Endothelial cell of coronary artery (primary cell): ENCODE results near the gene MFSD8. TPM values are rescaled to one million over a fixed set of nuclear protein-coding genes. Genes with fewer than 3 reads are reported as not detected.

Experiments
- total RNA-seq: library from RNA; depleted of rRNA; stranded (reverse); fragments of >200 nt; gene quantifications from 2 replicates; pipeline ENCODE4 v1.2.3, GENCODE V29; 2014

Gene MFSD8, protein sequence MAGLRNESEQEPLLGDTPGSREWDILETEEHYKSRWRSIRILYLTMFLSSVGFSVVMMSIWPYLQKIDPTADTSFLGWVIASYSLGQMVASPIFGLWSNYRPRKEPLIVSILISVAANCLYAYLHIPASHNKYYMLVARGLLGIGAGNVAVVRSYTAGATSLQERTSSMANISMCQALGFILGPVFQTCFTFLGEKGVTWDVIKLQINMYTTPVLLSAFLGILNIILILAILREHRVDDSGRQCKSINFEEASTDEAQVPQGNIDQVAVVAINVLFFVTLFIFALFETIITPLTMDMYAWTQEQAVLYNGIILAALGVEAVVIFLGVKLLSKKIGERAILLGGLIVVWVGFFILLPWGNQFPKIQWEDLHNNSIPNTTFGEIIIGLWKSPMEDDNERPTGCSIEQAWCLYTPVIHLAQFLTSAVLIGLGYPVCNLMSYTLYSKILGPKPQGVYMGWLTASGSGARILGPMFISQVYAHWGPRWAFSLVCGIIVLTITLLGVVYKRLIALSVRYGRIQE
- 12.1 and 13.8 TPM in 2 replicates for total RNA-seq

DNA sequence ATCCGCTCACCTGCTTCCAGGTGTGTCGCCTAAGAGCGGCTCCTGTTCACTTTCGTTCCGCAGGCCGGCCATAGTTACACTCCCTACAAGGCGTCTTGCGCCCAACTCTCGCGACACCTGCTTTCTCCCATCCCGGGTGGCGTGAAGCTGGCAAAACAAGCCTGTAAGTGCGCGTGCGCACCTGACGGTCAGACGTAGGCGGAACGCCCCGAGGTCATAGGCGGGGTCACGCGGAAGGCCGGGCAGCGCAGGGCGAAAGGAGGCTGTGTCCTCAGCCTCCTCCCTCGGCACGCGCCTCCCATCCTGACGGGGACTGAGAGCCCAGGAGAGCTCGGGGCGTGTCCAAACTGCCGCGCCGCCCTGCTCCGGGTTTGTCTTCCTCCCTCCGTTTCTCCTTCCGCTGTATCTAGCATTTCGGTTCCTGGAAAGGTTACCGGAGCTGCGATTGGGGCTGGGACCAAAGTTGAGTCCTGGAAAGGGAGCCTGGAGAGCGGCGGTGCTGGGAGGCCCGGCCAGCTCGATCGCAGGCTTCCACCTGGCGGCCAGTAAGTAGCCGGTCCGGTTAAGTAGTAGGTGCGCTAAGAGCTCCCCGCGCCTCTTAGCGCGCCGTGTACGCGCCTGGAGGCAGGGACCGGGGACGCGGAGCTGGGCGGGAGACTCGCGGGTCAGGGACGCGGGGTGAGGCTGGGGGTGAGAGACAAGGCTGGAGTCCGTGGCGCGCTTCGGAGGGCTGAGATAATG, at the start of gene MFSD8, which contains the start of gene ABHD18:
Gene MFSD8 (minus strand): TSS at position 112 of the 741 bp plus-strand sequence. CDS start 40 bp downstream, at position 72.
Gene ABHD18 (plus strand): TSS at position 345 of the 741 bp plus-strand sequence. CDS start 17,550 bp downstream, outside the sequence.

DNA sequence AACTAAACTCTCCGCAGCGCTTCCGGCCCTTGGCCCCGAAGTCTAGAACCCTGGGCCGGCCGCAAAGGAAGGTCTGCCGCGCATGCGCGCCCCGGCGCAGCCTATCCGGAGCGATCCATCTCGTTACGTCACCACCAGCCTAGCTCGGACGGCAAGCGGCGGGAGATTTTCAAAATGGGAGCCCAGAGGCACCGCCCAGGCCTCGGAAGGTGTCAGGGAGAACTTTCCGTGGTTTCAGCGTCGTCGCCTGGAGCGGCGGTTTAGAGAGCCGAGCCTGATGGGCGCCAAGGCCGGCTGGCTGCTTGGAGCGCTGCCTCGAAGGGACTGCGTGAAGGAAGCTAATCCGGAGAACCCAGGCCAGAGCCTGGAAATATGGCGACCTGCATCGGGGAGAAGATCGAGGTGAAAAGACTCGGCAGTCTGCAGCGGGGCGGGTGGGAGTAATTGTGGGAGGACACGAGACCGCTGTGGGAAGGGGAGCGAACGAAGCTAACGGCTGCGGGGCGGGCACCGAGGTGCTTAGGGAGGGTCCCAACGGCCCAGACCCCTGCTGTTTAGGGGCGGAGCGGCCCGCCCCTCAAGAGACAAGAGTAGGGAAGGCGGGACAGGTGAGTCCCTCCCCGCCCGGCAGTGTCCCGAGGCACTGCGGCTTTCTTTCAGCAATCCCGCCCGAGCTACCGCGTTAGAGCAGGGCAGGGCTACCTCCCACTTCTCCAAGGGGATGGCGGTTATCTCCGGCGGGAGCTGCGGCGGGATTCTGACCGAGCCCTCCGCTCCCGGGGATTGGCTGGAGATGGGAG, 84.0 kb downstream of the MFSD8 start, which contains the start of gene PLK4:
Gene PLK4 (plus strand): TSS at position 131 of the 800 bp plus-strand sequence. CDS start 242 bp downstream, at position 373.

Other genes with a start within 250 kb of the MFSD8 start
- not detected in 2 replicates for gene SLC25A31, start 234.8 kb downstream of the MFSD8 start, total RNA-seq
- 4.3 and 6.7 TPM in 2 replicates for gene HSPA4L, start 182.9 kb downstream of the MFSD8 start, total RNA-seq
- gene PLK4, start 84.3 kb downstream of the MFSD8 start, total RNA-seq, result 6.8 and 18.1 TPM in 2 replicates
- 5.1 and 5.7 TPM in 2 replicates for gene ABHD18, start 233 bp upstream of the MFSD8 start, total RNA-seq
- 15.0 and 22.8 TPM in 2 replicates for gene LARP1B, start 96.1 kb upstream of the MFSD8 start, total RNA-seq